EL (cell line): ENCODE data around the gene STBD1.
A peak's percentile ranks its signal among the peaks of the same experiment; 100 is the strongest.
"Not testable (repeated sequence)": the region's sequence is repeated elsewhere in the genome, so short reads cannot be mapped to it uniquely, and the experiment has no call there.

Experiments
- DNase-seq: peaks from one replicate; pipeline ENCODE4 v3.0.0-alpha.2; 2016

Gene STBD1

GRCh38 chr4:76305971-76306881, at the start of gene STBD1:
Gene STBD1 (plus strand): TSS chr4:76306733. CDS start chr4:76306770, 37 bp downstream.
- peak; percentile 73 for DNase-seq

- DNase-seq = no peak
Observed at GRCh38 chr4:76256968-76257367, 49.6 kb upstream of the STBD1 start.

DNA sequence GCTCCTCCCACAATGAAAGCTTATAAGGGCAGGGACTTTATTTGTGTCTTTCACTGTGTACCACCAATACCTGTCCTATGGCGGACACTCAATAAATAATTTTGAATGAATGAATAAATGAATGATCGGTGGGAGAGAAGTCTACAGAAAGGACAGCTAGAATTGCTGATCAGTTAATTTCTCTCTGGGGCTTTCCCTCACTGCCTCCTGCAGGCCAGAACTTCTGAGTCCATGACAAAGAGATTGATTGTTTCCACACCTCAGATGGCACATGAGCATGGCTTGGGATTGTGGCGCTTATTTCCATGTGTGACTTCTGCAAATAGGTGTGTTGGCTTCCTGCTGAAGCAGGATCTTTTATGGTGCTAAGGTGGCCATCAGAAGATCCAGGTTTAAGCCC, 48.7 kb upstream of the STBD1 start:
- no peak for DNase-seq

DNA sequence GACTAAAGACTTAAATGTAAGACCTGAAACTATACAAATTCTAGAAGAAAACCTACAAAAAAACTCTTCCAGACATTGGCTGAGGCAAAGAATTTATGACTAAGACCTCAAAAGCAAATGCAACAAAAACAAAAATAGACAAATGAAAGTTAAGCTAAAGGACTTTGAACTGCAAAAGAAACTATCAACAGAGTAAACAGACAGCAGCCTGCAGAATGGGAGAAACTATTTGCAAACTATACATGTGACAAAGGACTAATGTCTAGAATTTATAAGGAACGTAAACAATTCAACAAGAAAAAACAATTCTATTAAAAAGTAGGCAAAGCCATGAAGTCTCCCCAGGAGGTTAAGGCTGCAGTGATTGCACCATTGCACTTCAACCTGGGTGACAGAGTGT, 46.0 kb upstream of the STBD1 start:
- no peak for DNase-seq

GRCh38 chr4:76265631-76266218, 40.8 kb upstream of the STBD1 start:
- no peak for DNase-seq

DNA sequence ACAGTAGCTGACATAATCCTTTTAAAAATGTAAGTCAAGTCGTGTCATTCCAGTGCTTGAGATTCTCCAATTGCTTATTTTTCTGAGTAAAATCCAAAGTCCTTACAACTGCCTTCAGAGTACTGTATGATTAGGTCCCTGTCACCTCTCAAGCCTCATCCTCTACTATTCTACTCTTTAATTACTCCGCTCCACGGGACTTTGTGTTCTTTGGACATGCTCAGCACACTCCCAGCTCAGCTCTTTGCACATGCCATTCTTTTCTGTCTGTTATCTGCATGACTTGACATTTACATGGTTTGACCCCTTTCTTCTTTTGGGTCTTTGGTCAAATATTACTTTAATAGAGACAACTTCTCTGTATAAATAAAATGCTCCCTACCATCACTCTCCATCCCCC, 39.9 kb upstream of the STBD1 start:
- no peak for DNase-seq

DNA sequence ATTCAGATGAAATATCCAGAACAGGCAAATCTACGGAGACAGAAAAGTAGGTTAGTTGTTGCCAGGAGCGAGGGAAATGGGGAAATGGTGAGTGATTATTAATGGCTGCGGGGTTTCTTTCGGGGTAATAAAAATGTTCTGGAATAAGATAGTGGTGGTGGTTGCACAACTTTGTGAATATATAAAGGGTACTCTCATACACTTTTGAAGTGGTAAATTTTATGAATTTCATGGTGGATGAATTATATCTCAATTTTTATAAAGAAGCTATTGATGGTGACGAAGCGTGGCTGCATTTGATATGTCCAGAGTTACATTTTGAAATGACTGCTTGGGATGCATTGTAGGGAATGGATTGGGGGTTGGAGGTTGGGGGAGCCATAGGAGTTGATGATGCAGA, 38.7 kb upstream of the STBD1 start:
- DNase-seq = no peak

GRCh38 chr4:76270244-76271175, 36.0 kb upstream of the STBD1 start:
- DNase-seq = no peak

DNA sequence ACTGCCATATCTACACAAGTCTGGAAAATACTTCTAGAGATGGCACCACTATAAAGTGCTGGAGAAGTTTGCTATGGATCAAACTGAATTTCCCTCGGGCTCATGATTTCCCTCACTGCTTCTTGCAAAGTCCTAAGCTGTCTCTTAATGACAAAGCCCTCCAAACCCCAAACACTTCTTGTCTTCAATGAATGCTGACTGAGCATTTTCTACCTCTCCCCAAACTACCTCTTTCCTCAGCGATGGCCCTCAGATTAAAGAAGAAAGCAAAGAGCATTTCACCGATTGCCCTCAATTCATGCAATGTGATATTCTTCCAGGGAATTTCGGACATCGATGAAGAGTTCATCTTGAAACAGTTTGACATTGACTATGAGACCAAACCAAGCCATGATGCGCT, 35.3 kb upstream of the STBD1 start:
- DNase-seq = no peak

DNA sequence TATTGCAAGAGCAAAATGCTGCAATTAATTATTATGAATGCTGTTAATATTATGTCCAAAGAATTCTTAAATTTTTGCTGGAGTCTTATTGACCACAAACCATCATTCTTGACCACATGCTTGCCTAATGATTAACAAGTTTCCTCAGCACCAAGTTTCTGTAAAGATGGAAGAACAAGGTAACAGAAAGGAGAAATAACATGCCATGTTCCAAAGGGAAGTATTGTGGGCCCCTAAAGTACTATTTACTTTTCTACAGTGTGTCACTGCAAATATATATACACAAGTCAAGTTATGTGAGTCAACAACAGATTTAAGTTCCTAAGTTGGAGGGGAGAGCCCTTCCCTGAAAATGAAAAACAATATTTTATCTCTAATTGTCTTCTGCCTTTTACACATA, 34.5 kb upstream of the STBD1 start:
- no peak for DNase-seq

GRCh38 chr4:76272582-76272981, 34.0 kb upstream of the STBD1 start:
- DNase-seq = no peak

GRCh38 chr4:76272999-76273398, 33.5 kb upstream of the STBD1 start:
- no peak for DNase-seq

DNA sequence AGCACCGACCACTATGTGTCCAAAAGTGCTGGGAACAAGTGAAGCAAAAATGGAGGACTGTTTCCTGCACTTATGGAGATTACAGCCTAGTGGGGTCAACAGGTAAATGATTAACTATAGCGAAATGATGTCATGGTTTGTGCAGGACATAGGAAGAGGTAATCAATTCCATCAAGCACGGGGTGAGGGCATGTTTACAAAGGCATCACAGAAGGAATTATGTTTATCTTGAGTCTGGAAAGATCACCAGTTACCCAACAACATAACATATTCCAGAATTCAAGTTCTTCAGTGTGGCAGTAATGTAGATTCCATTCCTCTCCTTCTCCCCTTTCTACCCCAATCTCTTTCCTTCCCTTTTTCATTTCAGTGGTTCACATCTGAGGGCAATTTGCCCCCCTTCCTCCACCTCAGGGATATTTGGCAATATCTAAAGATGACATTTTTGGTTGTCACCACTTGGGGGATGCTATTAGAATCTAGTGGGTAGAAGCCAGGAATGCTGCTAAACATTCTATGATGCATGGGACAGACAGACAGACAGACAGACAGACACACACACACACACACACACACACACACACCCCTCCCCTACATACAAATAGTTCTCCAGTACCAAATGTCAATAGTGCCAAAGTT, 30.9 kb upstream of the STBD1 start:
- no peak for DNase-seq

DNA sequence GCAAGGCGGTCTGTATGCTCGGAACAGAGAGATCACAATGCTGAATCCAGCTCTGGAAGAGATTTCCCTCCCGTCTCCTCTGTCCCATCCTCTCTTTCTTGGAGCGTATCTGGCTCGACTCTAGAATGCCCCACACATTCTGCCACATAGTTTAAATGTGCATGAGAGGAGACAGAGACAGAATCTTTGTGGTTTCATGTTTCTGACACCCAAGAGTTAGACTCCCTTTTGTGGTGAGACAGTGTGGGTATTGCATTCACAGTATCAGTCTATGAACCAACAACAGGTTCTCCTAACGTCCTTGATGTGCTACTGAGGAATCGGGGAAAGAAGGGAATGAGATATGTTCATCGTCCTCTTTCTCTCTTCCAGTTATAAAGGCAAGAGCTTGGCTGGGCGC, 29.7 kb upstream of the STBD1 start:
- DNase-seq = no peak

- DNase-seq = no peak
Observed at GRCh38 chr4:76277667-76278066, 28.9 kb upstream of the STBD1 start.

GRCh38 chr4:76278583-76278982, 27.9 kb upstream of the STBD1 start:
- DNase-seq = no peak

- DNase-seq = no peak
Observed at GRCh38 chr4:76279462-76279861, 27.1 kb upstream of the STBD1 start.

DNA sequence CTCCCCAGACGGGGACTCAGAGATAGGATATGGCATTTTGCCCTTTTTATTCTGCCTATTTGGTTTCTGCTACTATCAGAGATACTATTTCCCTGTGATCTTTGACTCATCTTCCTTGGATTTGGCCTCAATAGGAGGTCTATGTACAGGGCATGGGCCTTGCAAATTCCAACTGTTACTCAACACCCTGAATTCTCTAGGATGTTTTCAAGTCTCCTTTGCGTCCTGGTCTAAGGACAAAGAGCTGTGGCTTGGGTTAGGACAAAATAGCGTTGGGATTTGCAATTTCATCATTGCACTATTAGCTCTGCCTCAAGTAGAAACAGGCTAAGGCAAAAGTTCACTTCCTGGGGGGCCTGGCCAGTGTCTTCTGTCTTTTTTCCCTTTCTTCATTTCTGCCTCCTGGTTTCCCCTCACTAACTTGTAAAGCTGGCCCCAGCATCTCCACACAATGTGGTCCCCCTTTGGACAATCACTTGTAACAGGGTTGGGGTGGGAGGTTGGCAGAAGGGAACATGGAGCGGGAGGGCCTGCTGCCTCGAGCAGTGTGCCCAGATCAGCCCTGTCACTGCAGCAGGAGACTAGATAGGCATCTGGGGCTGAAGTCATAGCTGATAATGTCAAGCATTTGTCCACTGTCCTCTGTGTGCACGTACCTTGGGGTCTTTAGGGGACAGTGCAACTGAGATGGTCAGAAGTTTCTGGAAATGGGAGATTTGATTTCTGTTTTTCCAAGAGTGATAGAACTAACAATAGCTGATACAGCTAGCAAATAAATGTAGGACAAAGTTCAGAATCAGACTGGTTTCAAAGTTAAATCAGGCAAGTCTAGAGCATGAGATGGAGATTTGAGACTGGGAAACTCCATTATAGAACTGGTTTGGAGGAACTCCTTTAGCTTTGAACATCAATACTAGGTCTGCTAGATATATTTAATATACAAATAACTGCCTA, 25.8 kb upstream of the STBD1 start:
- no peak for DNase-seq

GRCh38 chr4:76281594-76281993, 24.9 kb upstream of the STBD1 start:
- not testable (repeated sequence) for DNase-seq

DNA sequence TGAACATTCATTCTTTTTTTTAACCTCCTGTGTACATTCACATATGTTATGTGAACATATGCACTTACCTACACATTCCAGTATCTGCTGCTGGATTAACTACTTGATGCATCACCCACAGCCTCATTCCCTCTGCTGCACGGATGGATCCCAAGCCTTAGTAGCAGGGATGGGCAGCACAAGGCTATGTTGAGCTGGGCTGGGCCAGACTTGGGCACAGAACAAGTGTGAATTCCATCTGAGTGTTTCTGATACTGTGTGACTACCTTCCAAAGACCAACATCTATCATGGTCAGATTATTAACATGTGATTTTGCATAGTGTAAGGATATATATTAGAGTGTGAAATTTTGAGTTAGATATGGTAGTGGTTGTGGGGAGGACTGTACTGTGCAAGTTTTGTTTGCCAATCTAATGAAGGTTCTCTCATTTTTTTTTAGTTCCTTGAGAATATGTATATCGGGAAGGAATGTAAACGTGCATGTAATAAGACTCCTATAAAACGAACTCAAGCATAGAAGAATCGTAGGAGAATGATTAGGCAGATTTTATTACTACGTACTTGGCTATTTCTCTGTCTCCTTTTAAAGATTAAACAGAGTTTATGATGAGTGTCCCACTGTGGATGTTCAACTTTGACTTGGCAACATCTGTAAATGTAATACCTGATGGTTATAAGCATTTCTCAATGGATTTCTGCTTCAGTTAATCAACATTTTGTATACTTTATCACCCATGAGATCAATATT, 23.4 kb upstream of the STBD1 start:
- no peak for DNase-seq

- DNase-seq = no peak
Observed at GRCh38 chr4:76283900-76284299, 22.6 kb upstream of the STBD1 start.
